SK-N-SH (cell line): Measurements from ENCODE around the gene LMO7. TPM values are rescaled to one million over a fixed set of nuclear protein-coding genes. Genes with fewer than 3 reads are reported as not detected.

Source experiments
- CTCF ChIA-PET: fragments of 300-600, 350-600 bp; formaldehyde crosslinking; extraction: SDS; loops from one replicate; lab custom pipeline; 2021; lab: Yijun Ruan, JAX
- POLR2A ChIA-PET: fragments of 350-600 bp; sonication (Branson Sonifier 250); formaldehyde crosslinking; extraction: SDS; loops from one replicate; lab custom pipeline; 2020; ENCODE audit warnings: antibody characterized with exemption, inconsistent platforms; lab: Yijun Ruan, JAX
- DNase-seq: peaks from one replicate; pipeline ENCODE4 v3.0.0; 2012
- H2AFZ ChIP-seq: fragments of 200-600 bp; sonication (generic); 2 replicates; pipeline ENCODE4 v1.8.1; 2016; ENCODE audit warnings: antibody characterized with exemption, mild to moderate bottlenecking, low read depth
- H3F3A ChIP-seq: fragments of 200-600 bp; sonication (generic); replicated peaks from 2 replicates; pipeline ENCODE3; 2016; ENCODE audit warnings: antibody characterized with exemption, mild to moderate bottlenecking; ENCODE audit not compliant: insufficient read depth
- H3K27ac ChIP-seq, 2 experiments: fragments of 200-500 bp in 1 of 2; fragments of 200-600 bp in 1 of 2; sonication (Bioruptor generic) in 1 of 2; sonication (generic), shearing (Covaris generic) in 1 of 2; 2 replicates each; pipeline versions ENCODE4 v1.5.1 to v1.6.1; 2014 to 2016; ENCODE audit warnings: low read depth in 2 of 2, inconsistent platforms in 1 of 2, low read length in 1 of 2, mild to moderate bottlenecking in 1 of 2, mixed read lengths in 1 of 2
- H3K27me3 ChIP-seq: fragments of 200-600 bp; sonication (generic), shearing (Covaris generic); 2 replicates; pipeline ENCODE4 v1.6.1; 2016; ENCODE audit warnings: mixed run types; ENCODE audit not compliant: insufficient read depth
- H3K36me3 ChIP-seq, 2 experiments: fragments of 200-500 bp in 1 of 2; fragments of 200-600 bp in 1 of 2; sonication (Bioruptor generic) in 1 of 2; sonication (generic) in 1 of 2; replicated peaks in 1 of 2; 2 replicates each; pipeline versions ENCODE3 to v1.5.1; 2014 to 2016; ENCODE audit warnings: low read length in 1 of 2, mild to moderate bottlenecking in 1 of 2; ENCODE audit not compliant: insufficient read depth in 2 of 2, control insufficient read depth in 1 of 2
- H3K4me1 ChIP-seq, 2 experiments: fragments of 200-500 bp in 1 of 2; fragments of 200-600 bp in 1 of 2; sonication (Bioruptor generic) in 1 of 2; sonication (generic), shearing (Covaris generic) in 1 of 2; 2 replicates each; pipeline versions ENCODE4 v1.5.1 to v1.6.1; 2014 to 2016; ENCODE audit warnings: low read depth in 1 of 2, low read length in 1 of 2, mixed run types in 1 of 2; ENCODE audit not compliant: insufficient read depth in 2 of 2, control insufficient read depth in 1 of 2
- H3K4me2 ChIP-seq: fragments of 200-600 bp; sonication (generic), shearing (Covaris generic); 2 replicates; pipeline ENCODE4 v1.6.1; 2017; ENCODE audit warnings: mixed run types
- H3K4me3 ChIP-seq, 2 experiments: fragments of 200-500 bp in 1 of 2; fragments of 200-600 bp in 1 of 2; sonication (Bioruptor generic) in 1 of 2; sonication (generic), shearing (Covaris generic) in 1 of 2; 2 replicates each; pipeline versions ENCODE4 v1.5.1 to v1.8.1; 2014 to 2016; ENCODE audit warnings: low read depth in 2 of 2, inconsistent platforms in 1 of 2, low read length in 1 of 2, mild to moderate bottlenecking in 1 of 2, mixed read lengths in 1 of 2, moderate library complexity in 1 of 2
- H3K79me2 ChIP-seq: fragments of 200-600 bp; sonication (generic); 2 replicates; pipeline ENCODE4 v1.8.1; 2017; ENCODE audit warnings: mild to moderate bottlenecking; ENCODE audit not compliant: insufficient read depth
- H3K9ac ChIP-seq: fragments of 200-600 bp; sonication (generic); 2 replicates; pipeline ENCODE4 v1.6.1; 2017; ENCODE audit warnings: mixed run types
- H3K9me2 ChIP-seq: fragments of 200-600 bp; sonication (generic); 2 replicates; pipeline ENCODE4 v1.6.1; 2017; ENCODE audit warnings: mixed run types
- H3K9me3 ChIP-seq: fragments of 200-600 bp; sonication (generic); 2 replicates; pipeline ENCODE4 v1.6.1; 2017; ENCODE audit warnings: mixed run types, mild to moderate bottlenecking, moderate library complexity
- H4K20me1 ChIP-seq: fragments of 200-600 bp; sonication (generic); 2 replicates; pipeline ENCODE4 v1.6.1; 2017; ENCODE audit warnings: mild to moderate bottlenecking, mixed run types; ENCODE audit not compliant: insufficient read depth
- CHD2 ChIP-seq: fragments of 150-350 bp; IDR thresholded peaks from 2 replicates; pipeline ENCODE4 v1.6.1; 2018; ENCODE audit warnings: low read length; ENCODE audit not compliant: partially characterized antibody
- CTCF ChIP-seq: fragments of 200-600 bp; sonication (generic); IDR thresholded peaks from 2 replicates; pipeline ENCODE4 v1.6.1; 2017; ENCODE audit warnings: antibody characterized with exemption, mild to moderate bottlenecking, moderate library complexity
- EP300 ChIP-seq, 2 experiments: IDR thresholded peaks; 2 replicates each; pipeline versions ENCODE4 v1.4.0 to v1.6.1; 2012; ENCODE audit warnings: borderline replicate concordance in 1 of 2, low read depth in 1 of 2, low read length in 1 of 2
- EZH2phosphoT487 ChIP-seq: fragments of 200-600 bp; sonication (generic); IDR thresholded peaks from 2 replicates; pipeline ENCODE4 v1.6.1; 2017; ENCODE audit warnings: low read depth, mixed run types, mild to moderate bottlenecking, antibody characterized with exemption, moderate library complexity, borderline replicate concordance
- FOSL2 ChIP-seq: IDR thresholded peaks from 2 replicates; pipeline ENCODE4 v1.4.0; 2012; ENCODE audit warnings: low read depth, mild to moderate bottlenecking, moderate library complexity, borderline replicate concordance
- JUND ChIP-seq: IDR thresholded peaks from 2 replicates; pipeline ENCODE4 v1.4.0; 2012
- MAX ChIP-seq: IDR thresholded peaks from 2 replicates; pipeline ENCODE4 v1.4.0; 2012; ENCODE audit warnings: low read depth
- MEF2A ChIP-seq: IDR thresholded peaks from 2 replicates; pipeline ENCODE4 v1.4.0; 2012; ENCODE audit warnings: low read depth, borderline replicate concordance
- PBX3 ChIP-seq: IDR thresholded peaks from 2 replicates; pipeline ENCODE4; 2012
- POLR2AphosphoS5 ChIP-seq: IDR thresholded peaks from 2 replicates; pipeline ENCODE4 v1.6.1; 2012; ENCODE audit warnings: low read depth, low read length
- RAD21 ChIP-seq: IDR thresholded peaks from 2 replicates; pipeline ENCODE4 v1.6.1; 2012; ENCODE audit warnings: mild to moderate bottlenecking, low read length
- RCOR1 ChIP-seq: fragments of 150-350 bp; IDR thresholded peaks from 2 replicates; pipeline ENCODE4 v1.6.1; 2017; ENCODE audit warnings: antibody characterized with exemption, low read length
- RFX5 ChIP-seq: IDR thresholded peaks from 2 replicates; pipeline ENCODE4 v1.6.1; 2012; ENCODE audit warnings: mild to moderate bottlenecking, improper control_type of control experiment, low read length
- SIN3A ChIP-seq: IDR thresholded peaks from 2 replicates; pipeline ENCODE4 v1.6.1; 2012; ENCODE audit warnings: low read depth, mild to moderate bottlenecking, low read length, moderate library complexity, borderline replicate concordance
- TEAD4 ChIP-seq: IDR thresholded peaks from 2 replicates; pipeline ENCODE4 v1.4.0; 2012; ENCODE audit warnings: mild to moderate bottlenecking, borderline replicate concordance; ENCODE audit not compliant: insufficient read depth
- USF2 ChIP-seq: fragments of 150-350 bp; IDR thresholded peaks from 2 replicates; pipeline ENCODE4 v1.6.1; 2017; ENCODE audit warnings: antibody characterized with exemption, low read length, low read depth, borderline replicate concordance
- YY1 ChIP-seq: IDR thresholded peaks from 2 replicates; pipeline ENCODE4 v1.4.0; 2012; ENCODE audit warnings: low read depth, mild to moderate bottlenecking
- ZBTB33 ChIP-seq: IDR thresholded peaks from 2 replicates; pipeline ENCODE4 v1.4.0; 2012; ENCODE audit warnings: low read depth, borderline replicate concordance
- WGBS: methylation state at CpG from one replicate; pipeline ENCODE4 v1.1.6; 2017; ENCODE audit warnings: low lambda C conversion rate; 5-methylcytosine and 5-hydroxymethylcytosine counted together
- polyA plus RNA-seq, 3 experiments: library from polyadenylated mRNA; depleted of rRNA; stranded (reverse); fragments of >200 nt; gene quantifications; 2 replicates each; pipeline ENCODE4 v1.2.3, GENCODE V29; 2012

Gene LMO7
- polyA plus RNA-seq, 1 of the 3 experiments (the other 2 are of a cell fraction), result 83.6 TPM

GRCh38 chr13:75689686-75690085, 53.6 kb downstream of the LMO7 start:
- Histone ChIP-seq H3K79me2 (peaks cover 100% of the 10 kb centered on the region), H3K27me3 (no peaks in the 10 kb centered on the region), H2AFZ (no peak overlapping the region), H3K4me1 (peaks cover 10 to 22% of the 10 kb centered on the region in 2 experiments; a peak in 3 of 4 replicates), H3K27ac (no peak overlapping the region), H3K9me3 (no peaks in the 10 kb centered on the region), H3K4me3 (no peak overlapping the region), H3K36me3 (peaks cover 10 to 36% of the 10 kb centered on the region in 2 experiments), H3K9ac (no peak overlapping the region), H3K9me2 (no peaks in the 10 kb centered on the region), H3K4me2 (peak overlapping the region; percentile 10; the same call in 1 of the 2 replicates), H3F3A (peaks cover 27% of the 10 kb centered on the region), H4K20me1 (peaks cover 99% of the 10 kb centered on the region)
- WGBS, result 94% methylated on average over 5 of the region's 5 CpGs
- CTCF ChIA-PET, result interaction anchor here (2.1 to 3.7 kb wide), 2 partner anchors 111 to 180 kb away, joined by 4 to 16 read pairs; no protein-coding TSS in a partner anchor
- no peak for TF ChIP-seq TEAD4
- no peak for TF ChIP-seq USF2
- no peak for TF ChIP-seq PBX3
- no peak for TF ChIP-seq SIN3A
- no peak for TF ChIP-seq POLR2AphosphoS5
- no peak for TF ChIP-seq MAX
- no peak for TF ChIP-seq EP300 (IDR thresholded peaks at IDR 0.05; ENCODE audit: borderline replicate concordance in 1 of 2, low read depth in 1 of 2, low read length in 1 of 2)
- no peak for TF ChIP-seq RCOR1
- TF ChIP-seq RAD21, result no peak
- TF ChIP-seq JUND, result no peak
- TF ChIP-seq CTCF, result no peak
- TF ChIP-seq YY1, result no peak
- no peak for TF ChIP-seq EZH2phosphoT487
- TF ChIP-seq FOSL2, result no peak
- no peak for TF ChIP-seq MEF2A
- TF ChIP-seq RFX5, result no peak
- no peak for TF ChIP-seq ZBTB33
- TF ChIP-seq CHD2, result no peak
- no peak for DNase-seq
- POLR2A ChIA-PET, result no interaction called here
